SK-N-SH (cell line): Measurements from ENCODE around the gene ABCG5. TPM values are rescaled to one million over a fixed set of nuclear protein-coding genes. Genes with fewer than 3 reads are reported as not detected.

Experiments used
- CTCF ChIA-PET: fragments of 300-600, 350-600 bp; formaldehyde crosslinking; extraction: SDS; loops from one replicate; lab custom pipeline; 2021; lab: Yijun Ruan, JAX
- POLR2A ChIA-PET: fragments of 350-600 bp; sonication (Branson Sonifier 250); formaldehyde crosslinking; extraction: SDS; loops from one replicate; lab custom pipeline; 2020; ENCODE audit warnings: antibody characterized with exemption, inconsistent platforms; lab: Yijun Ruan, JAX
- DNase-seq: peaks from one replicate; pipeline ENCODE4 v3.0.0; 2012
- H2AFZ ChIP-seq: fragments of 200-600 bp; sonication (generic); 2 replicates; pipeline ENCODE4 v1.8.1; 2016; ENCODE audit warnings: antibody characterized with exemption, mild to moderate bottlenecking, low read depth
- H3F3A ChIP-seq: fragments of 200-600 bp; sonication (generic); replicated peaks from 2 replicates; pipeline ENCODE3; 2016; ENCODE audit warnings: antibody characterized with exemption, mild to moderate bottlenecking; ENCODE audit not compliant: insufficient read depth
- H3K27ac ChIP-seq, 2 experiments: fragments of 200-500 bp in 1 of 2; fragments of 200-600 bp in 1 of 2; sonication (Bioruptor generic) in 1 of 2; sonication (generic), shearing (Covaris generic) in 1 of 2; 2 replicates each; pipeline versions ENCODE4 v1.5.1 to v1.6.1; 2014 to 2016; ENCODE audit warnings: low read depth in 2 of 2, inconsistent platforms in 1 of 2, low read length in 1 of 2, mild to moderate bottlenecking in 1 of 2, mixed read lengths in 1 of 2
- H3K27me3 ChIP-seq: fragments of 200-600 bp; sonication (generic), shearing (Covaris generic); 2 replicates; pipeline ENCODE4 v1.6.1; 2016; ENCODE audit warnings: mixed run types; ENCODE audit not compliant: insufficient read depth
- H3K36me3 ChIP-seq, 2 experiments: fragments of 200-500 bp in 1 of 2; fragments of 200-600 bp in 1 of 2; sonication (Bioruptor generic) in 1 of 2; sonication (generic) in 1 of 2; replicated peaks in 1 of 2; 2 replicates each; pipeline versions ENCODE3 to v1.5.1; 2014 to 2016; ENCODE audit warnings: low read length in 1 of 2, mild to moderate bottlenecking in 1 of 2; ENCODE audit not compliant: insufficient read depth in 2 of 2, control insufficient read depth in 1 of 2
- H3K4me1 ChIP-seq, 2 experiments: fragments of 200-500 bp in 1 of 2; fragments of 200-600 bp in 1 of 2; sonication (Bioruptor generic) in 1 of 2; sonication (generic), shearing (Covaris generic) in 1 of 2; 2 replicates each; pipeline versions ENCODE4 v1.5.1 to v1.6.1; 2014 to 2016; ENCODE audit warnings: low read depth in 1 of 2, low read length in 1 of 2, mixed run types in 1 of 2; ENCODE audit not compliant: insufficient read depth in 2 of 2, control insufficient read depth in 1 of 2
- H3K4me2 ChIP-seq: fragments of 200-600 bp; sonication (generic), shearing (Covaris generic); 2 replicates; pipeline ENCODE4 v1.6.1; 2017; ENCODE audit warnings: mixed run types
- H3K4me3 ChIP-seq, 2 experiments: fragments of 200-500 bp in 1 of 2; fragments of 200-600 bp in 1 of 2; sonication (Bioruptor generic) in 1 of 2; sonication (generic), shearing (Covaris generic) in 1 of 2; 2 replicates each; pipeline versions ENCODE4 v1.5.1 to v1.8.1; 2014 to 2016; ENCODE audit warnings: low read depth in 2 of 2, inconsistent platforms in 1 of 2, low read length in 1 of 2, mild to moderate bottlenecking in 1 of 2, mixed read lengths in 1 of 2, moderate library complexity in 1 of 2
- H3K79me2 ChIP-seq: fragments of 200-600 bp; sonication (generic); 2 replicates; pipeline ENCODE4 v1.8.1; 2017; ENCODE audit warnings: mild to moderate bottlenecking; ENCODE audit not compliant: insufficient read depth
- H3K9ac ChIP-seq: fragments of 200-600 bp; sonication (generic); 2 replicates; pipeline ENCODE4 v1.6.1; 2017; ENCODE audit warnings: mixed run types
- H3K9me2 ChIP-seq: fragments of 200-600 bp; sonication (generic); 2 replicates; pipeline ENCODE4 v1.6.1; 2017; ENCODE audit warnings: mixed run types
- H3K9me3 ChIP-seq: fragments of 200-600 bp; sonication (generic); 2 replicates; pipeline ENCODE4 v1.6.1; 2017; ENCODE audit warnings: mixed run types, mild to moderate bottlenecking, moderate library complexity
- H4K20me1 ChIP-seq: fragments of 200-600 bp; sonication (generic); 2 replicates; pipeline ENCODE4 v1.6.1; 2017; ENCODE audit warnings: mild to moderate bottlenecking, mixed run types; ENCODE audit not compliant: insufficient read depth
- CHD2 ChIP-seq: fragments of 150-350 bp; IDR thresholded peaks from 2 replicates; pipeline ENCODE4 v1.6.1; 2018; ENCODE audit warnings: low read length; ENCODE audit not compliant: partially characterized antibody
- EP300 ChIP-seq, 2 experiments: IDR thresholded peaks; 2 replicates each; pipeline versions ENCODE4 v1.4.0 to v1.6.1; 2012; ENCODE audit warnings: borderline replicate concordance in 1 of 2, low read depth in 1 of 2, low read length in 1 of 2
- FOXJ3 ChIP-seq: sonication (generic); formaldehyde crosslinking; IDR thresholded peaks from 2 replicates; pipeline ENCODE4 v1.5.1; 2020; ENCODE audit warnings: mild to moderate bottlenecking, missing genetic modification reagents
- JUND ChIP-seq: IDR thresholded peaks from 2 replicates; pipeline ENCODE4 v1.4.0; 2012
- MEF2A ChIP-seq: IDR thresholded peaks from 2 replicates; pipeline ENCODE4 v1.4.0; 2012; ENCODE audit warnings: low read depth, borderline replicate concordance
- NFIC ChIP-seq: IDR thresholded peaks from 2 replicates; pipeline ENCODE4 v1.4.0; 2012; ENCODE audit warnings: borderline replicate concordance
- NRF1 ChIP-seq: IDR thresholded peaks from 2 replicates; pipeline ENCODE4 v1.6.1; 2012; ENCODE audit warnings: low read depth, mild to moderate bottlenecking, low read length
- PBX3 ChIP-seq: IDR thresholded peaks from 2 replicates; pipeline ENCODE4; 2012
- RAD21 ChIP-seq: IDR thresholded peaks from 2 replicates; pipeline ENCODE4 v1.6.1; 2012; ENCODE audit warnings: mild to moderate bottlenecking, low read length
- REST ChIP-seq: IDR thresholded peaks from 2 replicates; pipeline ENCODE4 v1.6.1; 2012; ENCODE audit warnings: mild to moderate bottlenecking, low read depth, low read length, moderate library complexity
- TEAD4 ChIP-seq: IDR thresholded peaks from 2 replicates; pipeline ENCODE4 v1.4.0; 2012; ENCODE audit warnings: mild to moderate bottlenecking, borderline replicate concordance; ENCODE audit not compliant: insufficient read depth
- USF1 ChIP-seq: IDR thresholded peaks from 2 replicates; pipeline ENCODE4 v1.4.0; 2012; ENCODE audit warnings: low read depth, borderline replicate concordance
- USF2 ChIP-seq: fragments of 150-350 bp; IDR thresholded peaks from 2 replicates; pipeline ENCODE4 v1.6.1; 2017; ENCODE audit warnings: antibody characterized with exemption, low read length, low read depth, borderline replicate concordance
- YY1 ChIP-seq: IDR thresholded peaks from 2 replicates; pipeline ENCODE4 v1.4.0; 2012; ENCODE audit warnings: low read depth, mild to moderate bottlenecking
- WGBS: methylation state at CpG from one replicate; pipeline ENCODE4 v1.1.6; 2017; ENCODE audit warnings: low lambda C conversion rate; 5-methylcytosine and 5-hydroxymethylcytosine counted together
- polyA plus RNA-seq, 3 experiments: library from polyadenylated mRNA; depleted of rRNA; stranded (reverse); fragments of >200 nt; gene quantifications; 2 replicates each; pipeline ENCODE4 v1.2.3, GENCODE V29; 2012

Gene ABCG5
- polyA plus RNA-seq, 1 of the 3 experiments (the other 2 are of a cell fraction) = not detected

- POLR2A ChIA-PET = no interaction called here
- Histone ChIP-seq H3K4me3 (no peak overlapping the region), H3K9me2 (no peaks in the 10 kb centered on the region), H3K27me3 (no peaks in the 10 kb centered on the region; the same call in 1 of the 2 replicates), H3K4me1 (no peaks in the 10 kb centered on the region; a peak in 1 of 4 replicates), H3K27ac (no peak overlapping the region), H3F3A (no peaks in the 10 kb centered on the region), H3K36me3 (no peaks in the 10 kb centered on the region), H3K4me2 (no peak overlapping the region), H2AFZ (no peak overlapping the region), H3K79me2 (no peaks in the 10 kb centered on the region), H4K20me1 (no peaks in the 10 kb centered on the region), H3K9me3 (no peaks in the 10 kb centered on the region), H3K9ac (no peak overlapping the region)
- 83% methylated on average over 12 of the region's 12 CpGs for WGBS
- CTCF ChIA-PET = interaction anchor here (0.9 kb wide), 1 partner anchor 53 kb away, joined by 3 read pairs; no protein-coding TSS in a partner anchor
- no peak for TF ChIP-seq MEF2A
- no peak for TF ChIP-seq YY1
- TF ChIP-seq EP300 (IDR thresholded peaks at IDR 0.05; ENCODE audit: borderline replicate concordance in 1 of 2, low read depth in 1 of 2, low read length in 1 of 2) = no peak
- no peak for TF ChIP-seq RAD21
- TF ChIP-seq TEAD4 = no peak
- no peak for TF ChIP-seq JUND
- no peak for TF ChIP-seq FOXJ3 (CRISPR knock-in tag)
- TF ChIP-seq PBX3 = no peak
- no peak for TF ChIP-seq USF2
- TF ChIP-seq CHD2 = no peak
- no peak for TF ChIP-seq REST
- no peak for DNase-seq
Observed at GRCh38 chr2:43824951-43825493, 13.6 kb downstream of the ABCG5 start.

- H3K27ac ChIP-seq = no peak overlapping the region
- no peak for DNase-seq
- no peaks in the 10 kb centered on the region for H3K9me3 ChIP-seq
- H3K4me1 ChIP-seq = no peaks in the 10 kb centered on the region; a peak in 1 of 4 replicates
- no peaks in the 10 kb centered on the region for H3K36me3 ChIP-seq
- ChIA-PET POLR2A (no interaction called here), CTCF (interaction anchor here (0.9 kb wide), 1 partner anchor 53 kb away, joined by 3 read pairs; no protein-coding TSS in a partner anchor)
- no peak overlapping the region for H2AFZ ChIP-seq
- no peaks in the 10 kb centered on the region for H3F3A ChIP-seq
- WGBS = 73% methylated on average over 2 of the region's 2 CpGs
- no peaks in the 10 kb centered on the region for H3K79me2 ChIP-seq
- no peaks in the 10 kb centered on the region for H4K20me1 ChIP-seq
- H3K27me3 ChIP-seq = no peaks in the 10 kb centered on the region; the same call in 1 of the 2 replicates
- no peak overlapping the region for H3K4me2 ChIP-seq
- no peak overlapping the region for H3K9ac ChIP-seq
- no peak overlapping the region for H3K4me3 ChIP-seq
- no peak for TF ChIP-seq NRF1
- TF ChIP-seq YY1 = no peak
- no peak for TF ChIP-seq NFIC
- TF ChIP-seq USF1 = no peak
- TF ChIP-seq USF2 = no peak
- no peak for TF ChIP-seq CHD2
- TF ChIP-seq FOXJ3 (CRISPR knock-in tag) = no peak
- H3K9me2 ChIP-seq = no peaks in the 10 kb centered on the region
Observed at GRCh38 chr2:43824512-43824911, 14.1 kb downstream of the ABCG5 start.
